PFSK-1 (cell line): ENCODE results near the gene RTCA.

Source experiments
- FOXP2 ChIP-seq: optimal IDR thresholded peaks from 2 replicates; pipeline ENCODE3; 2011; ENCODE audit warnings: borderline replicate concordance, control low read depth, inconsistent platforms; ENCODE audit not compliant: insufficient read depth; ENCODE audit errors: extremely low read length, extremely low read depth
- POLR2AphosphoS5 ChIP-seq: IDR thresholded peaks from 2 replicates; pipeline ENCODE4 v1.6.1; 2012; ENCODE audit warnings: low read depth, mild to moderate bottlenecking, control low read depth, low read length, moderate library complexity
- REST ChIP-seq, 2 experiments: IDR thresholded peaks; 2 replicates each; pipeline versions ENCODE4 v1.6.1 to v1.8.0; 2011 to 2012; ENCODE audit warnings: low read depth in 2 of 2, low read length in 2 of 2, control low read depth in 1 of 2, inconsistent platforms in 1 of 2, mild to moderate bottlenecking in 1 of 2, moderate library complexity in 1 of 2; ENCODE audit not compliant: insufficient read depth in 1 of 2
- SIN3A ChIP-seq: IDR thresholded peaks from 2 replicates; pipeline ENCODE4 v1.6.1; 2012; ENCODE audit warnings: mild to moderate bottlenecking, low read length, moderate library complexity, borderline replicate concordance; ENCODE audit not compliant: insufficient read depth
- TAF1 ChIP-seq: IDR thresholded peaks from 2 replicates; pipeline ENCODE4 v1.6.1; 2012; ENCODE audit warnings: low read length, control low read depth, borderline replicate concordance; ENCODE audit not compliant: insufficient read depth

The RTCA gene

GRCh38 chr1:100279358-100279923, 13.4 kb downstream of the RTCA start:
- no peak for TF ChIP-seq FOXP2
- no peak for TF ChIP-seq POLR2AphosphoS5
- no peak for TF ChIP-seq REST (IDR thresholded peaks at IDR 0.05; ENCODE audit: insufficient read depth in 1 of 2, low read depth in 2 of 2, low read length in 2 of 2)
- TF ChIP-seq SIN3A: no peak
- no peak for TF ChIP-seq TAF1

DNA sequence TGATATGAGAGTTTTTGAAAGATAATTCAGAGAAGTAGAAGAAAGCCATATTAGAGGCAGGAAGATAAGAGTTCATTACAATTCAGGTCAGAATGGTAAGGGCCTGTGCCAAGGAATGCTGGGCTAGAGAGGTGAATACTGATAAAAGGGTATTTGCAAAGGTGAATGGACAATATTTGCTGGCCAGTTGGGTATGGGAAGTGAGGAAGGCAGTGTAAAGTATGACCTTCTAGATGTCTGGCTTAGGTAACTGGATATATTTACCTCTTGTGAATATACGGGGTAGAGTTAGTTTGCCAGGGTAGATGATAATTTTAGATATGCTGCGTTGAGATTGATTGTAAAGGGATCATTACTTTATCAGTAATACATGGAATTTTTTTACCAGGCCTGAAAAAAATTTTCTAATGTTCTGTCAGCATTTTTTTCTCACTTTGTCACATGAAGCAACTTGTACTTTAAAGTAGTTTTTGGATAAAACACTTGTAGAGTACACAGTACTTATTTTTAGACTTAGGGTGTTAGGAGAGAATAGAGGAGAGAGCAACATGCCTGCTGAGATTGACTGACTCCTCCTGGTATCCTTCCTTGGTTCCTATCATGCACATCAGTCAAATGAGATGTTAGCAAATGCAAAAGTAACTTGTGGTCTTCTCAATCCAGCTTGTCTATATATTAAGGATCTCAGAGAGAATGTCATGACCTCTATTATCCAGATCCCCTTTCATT, 14.1 kb downstream of the RTCA start:
- no peak for TF ChIP-seq SIN3A
- TF ChIP-seq FOXP2: no peak
- no peak for TF ChIP-seq TAF1
- TF ChIP-seq REST (IDR thresholded peaks at IDR 0.05; ENCODE audit: insufficient read depth in 1 of 2, low read depth in 2 of 2, low read length in 2 of 2): no peak
- no peak for TF ChIP-seq POLR2AphosphoS5

DNA sequence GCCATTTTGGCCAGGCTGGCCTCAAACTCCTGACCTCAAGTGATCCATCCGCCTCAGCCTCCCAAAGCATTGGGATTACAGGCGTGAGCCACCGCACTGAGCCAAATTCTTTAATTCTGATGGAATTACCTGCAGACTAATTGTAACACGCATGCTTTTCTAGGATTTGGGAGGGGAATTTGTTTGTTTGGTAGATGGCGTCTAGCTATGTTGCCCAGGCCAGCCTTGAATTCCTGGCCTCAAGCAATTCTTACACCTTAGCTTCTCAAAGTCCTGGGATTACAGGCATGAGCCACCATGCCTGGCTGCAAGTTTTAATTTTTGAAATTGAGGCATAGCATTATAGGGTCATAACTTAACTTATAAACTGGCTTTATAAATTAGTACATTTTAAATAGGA, 18.6 kb downstream of the RTCA start:
- TF ChIP-seq FOXP2 (no peak), POLR2AphosphoS5 (no peak), REST (IDR thresholded peaks at IDR 0.05; ENCODE audit: insufficient read depth in 1 of 2, low read depth in 2 of 2, low read length in 2 of 2) (no peak), TAF1 (no peak), SIN3A (no peak)

DNA sequence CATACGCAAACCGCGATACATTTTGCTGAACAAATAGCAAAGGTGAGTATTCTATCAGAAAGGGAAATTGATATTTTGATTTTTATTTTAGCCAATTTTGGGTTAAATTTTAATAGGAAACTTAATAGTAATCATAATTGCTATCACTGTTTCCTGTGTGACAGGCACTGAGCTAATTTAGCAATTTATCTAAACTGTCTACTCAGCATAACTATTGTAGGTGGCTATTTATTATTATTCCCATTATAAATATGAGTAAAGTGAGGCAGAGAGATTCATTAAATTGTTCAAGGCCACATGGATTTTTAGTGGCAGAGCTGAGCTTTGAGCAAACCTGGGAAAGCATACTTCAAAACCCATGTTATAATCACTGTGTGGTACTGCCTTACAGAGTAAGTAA, 21.1 kb downstream of the RTCA start:
- no peak for TF ChIP-seq SIN3A

DNA sequence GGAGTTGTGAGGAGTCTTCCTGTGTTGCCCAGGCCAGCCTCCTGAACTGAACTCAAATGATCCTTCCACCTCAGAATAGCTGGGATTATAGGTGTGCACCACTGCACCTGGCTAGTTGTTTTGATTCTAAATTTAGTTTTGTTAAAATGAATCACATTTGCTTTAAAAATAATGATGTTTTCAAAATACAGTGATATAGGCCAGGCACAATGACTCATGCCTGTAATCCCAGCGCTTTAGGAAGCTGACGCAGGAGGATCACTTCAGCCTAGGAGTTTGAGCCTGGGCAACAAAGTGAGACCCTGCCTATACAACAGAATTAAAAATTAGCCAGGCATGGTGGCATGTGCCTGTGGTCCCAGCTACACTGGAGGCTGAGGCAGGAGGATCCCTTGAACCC, 24.3 kb downstream of the RTCA start:
- TF ChIP-seq REST (IDR thresholded peaks at IDR 0.05; ENCODE audit: insufficient read depth in 1 of 2, low read depth in 2 of 2, low read length in 2 of 2) (no peak), SIN3A (no peak), FOXP2 (no peak), POLR2AphosphoS5 (no peak), TAF1 (no peak)
